ENCODE measurements around the gene CD99.
"Not testable (repeated sequence)": the region's sequence is repeated elsewhere in the genome, so short reads cannot be mapped to it uniquely, and the experiment has no call there.

The CD99 gene

DNA sequence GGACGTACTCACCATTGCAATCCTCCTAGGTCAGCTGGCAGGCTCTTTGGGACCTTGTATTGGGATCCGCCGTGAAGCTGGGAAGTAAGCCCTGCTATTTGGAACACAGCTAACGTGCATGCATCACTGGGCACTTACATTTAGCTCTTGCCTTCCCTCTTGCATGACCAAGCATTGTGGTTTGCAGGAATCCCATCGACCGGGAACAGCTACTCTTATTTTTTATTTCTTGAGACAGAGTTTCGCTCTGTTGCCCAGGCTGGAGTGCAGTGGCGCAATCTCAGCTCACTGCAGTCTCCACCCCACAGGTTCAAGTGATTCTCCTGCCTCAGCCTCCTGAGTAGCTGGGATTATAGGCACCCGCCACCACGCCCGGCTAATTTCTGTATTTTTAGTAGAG, 36.2 kb downstream of the CD99 start:
- not testable (repeated sequence) for DNase-seq (ENCODE audit: low read depth)

DNA sequence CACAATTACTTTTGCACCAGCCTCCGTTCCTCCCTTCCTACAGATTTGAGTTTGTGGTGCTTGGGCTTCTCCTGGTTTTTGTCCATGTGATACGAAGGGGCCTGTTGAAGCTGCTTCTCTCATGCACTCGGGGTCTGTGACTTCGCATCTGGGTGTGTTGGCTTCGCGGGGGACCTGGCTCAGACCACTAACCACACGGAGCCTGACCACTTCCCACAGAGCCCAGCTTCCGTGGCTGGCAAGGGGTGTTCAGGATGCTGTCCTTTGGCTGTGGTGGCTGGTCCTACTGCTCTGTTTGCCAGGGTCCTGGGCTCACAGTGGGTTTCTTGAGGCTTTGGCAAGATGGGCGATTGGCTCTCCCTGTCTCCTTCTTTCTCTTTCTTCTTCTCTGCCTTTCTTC, 41.0 kb downstream of the CD99 start:
- no peak for DNase-seq (ENCODE audit: low read depth)

DNA sequence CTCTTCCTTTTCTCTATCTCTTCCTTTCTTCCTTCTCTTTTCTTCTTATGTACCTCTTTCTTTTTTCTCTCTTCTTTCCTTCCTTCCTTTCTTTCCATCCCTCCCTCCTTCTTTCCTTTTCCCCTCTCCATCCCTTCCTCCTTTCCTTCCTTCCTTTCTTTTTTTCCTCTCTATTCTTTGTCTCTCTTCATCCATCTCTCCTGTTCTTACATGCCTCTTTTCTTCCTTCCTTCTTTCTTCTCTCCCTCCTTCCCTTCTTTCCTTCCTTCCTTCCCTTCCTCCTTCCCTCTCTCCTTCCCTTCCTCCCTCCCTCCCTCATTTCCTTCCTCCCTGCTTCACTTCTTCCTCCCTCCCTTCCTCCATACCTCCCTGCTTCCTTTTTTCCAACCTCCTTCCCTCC, 41.6 kb downstream of the CD99 start:
- no peak for DNase-seq (ENCODE audit: low read depth)

DNA sequence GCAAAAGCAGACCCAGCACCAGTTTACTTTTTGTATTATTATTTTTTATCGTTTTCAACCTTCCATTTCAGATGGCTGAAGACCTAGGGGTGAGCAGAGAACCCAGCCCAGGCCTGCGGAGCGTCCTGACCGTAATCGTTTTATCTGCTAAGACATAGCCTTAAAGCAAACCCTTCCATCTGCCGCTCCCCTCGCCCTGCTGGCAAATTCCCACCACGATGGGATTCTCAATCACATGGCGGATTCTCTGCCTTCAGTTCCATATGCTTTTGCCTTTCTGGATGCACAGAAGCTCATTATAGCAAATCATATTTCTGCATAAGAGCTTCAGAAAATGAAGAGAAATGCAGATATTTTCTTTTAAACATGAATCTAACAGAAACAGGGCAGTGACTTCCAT, 42.2 kb downstream of the CD99 start:
- DNase-seq (ENCODE audit: low read depth) = no peak

DNA sequence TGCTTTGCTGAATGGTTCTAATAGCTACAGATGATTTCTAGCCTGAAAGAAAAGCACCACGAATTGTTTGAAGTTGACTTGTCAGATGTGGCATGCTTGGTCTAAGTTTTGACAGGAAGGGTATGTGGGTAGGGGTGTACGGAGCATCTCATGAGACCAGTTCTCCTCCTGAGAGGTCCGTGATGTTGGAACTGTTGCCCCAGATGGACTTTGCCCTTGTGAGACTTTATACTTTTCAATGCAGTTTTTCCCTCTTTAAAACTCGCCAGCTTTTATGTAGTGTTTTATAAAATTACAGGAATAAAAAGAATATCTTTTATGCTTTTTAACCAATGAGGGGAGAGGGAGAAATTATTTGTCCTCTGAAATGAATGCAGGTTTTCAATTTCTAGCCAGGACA, 44.2 kb downstream of the CD99 start:
- DNase-seq (ENCODE audit: low read depth) = no peak

DNA sequence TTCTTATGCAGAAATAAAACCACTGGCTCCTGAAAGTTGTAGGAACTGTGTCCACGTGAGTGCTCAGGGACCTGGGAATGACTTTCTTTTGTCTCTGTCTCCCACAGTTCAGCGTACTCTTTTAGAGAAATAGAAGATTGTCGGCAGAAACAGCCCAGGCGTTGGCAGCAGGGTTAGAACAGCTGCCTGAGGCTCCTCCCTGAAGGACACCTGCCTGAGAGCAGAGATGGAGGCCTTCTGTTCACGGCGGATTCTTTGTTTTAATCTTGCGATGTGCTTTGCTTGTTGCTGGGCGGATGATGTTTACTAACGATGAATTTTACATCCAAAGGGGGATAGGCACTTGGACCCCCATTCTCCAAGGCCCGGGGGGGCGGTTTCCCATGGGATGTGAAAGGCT, 49.6 kb downstream of the CD99 start:
- no peak for DNase-seq (ENCODE audit: low read depth)

DNA sequence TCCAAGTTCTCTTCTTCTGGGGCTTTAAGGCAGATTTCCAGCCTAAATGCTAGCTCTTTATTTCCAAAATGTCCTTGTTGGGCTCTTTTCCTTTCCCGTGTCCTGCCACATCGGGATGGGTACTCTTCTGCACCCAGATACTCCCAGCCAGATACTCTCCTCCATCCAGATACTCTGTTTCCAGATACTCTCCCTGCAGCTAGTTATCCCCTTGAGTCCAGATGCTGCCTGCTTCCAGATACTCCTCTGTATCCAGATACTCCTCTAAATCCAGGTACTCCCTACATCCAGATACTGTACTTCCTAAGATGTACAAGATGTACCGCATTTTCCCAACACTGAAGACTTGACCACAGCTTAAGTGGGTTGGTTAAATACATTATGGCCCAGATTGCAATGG, 50.3 kb downstream of the CD99 start:
- no peak for DNase-seq (ENCODE audit: low read depth)

DNA sequence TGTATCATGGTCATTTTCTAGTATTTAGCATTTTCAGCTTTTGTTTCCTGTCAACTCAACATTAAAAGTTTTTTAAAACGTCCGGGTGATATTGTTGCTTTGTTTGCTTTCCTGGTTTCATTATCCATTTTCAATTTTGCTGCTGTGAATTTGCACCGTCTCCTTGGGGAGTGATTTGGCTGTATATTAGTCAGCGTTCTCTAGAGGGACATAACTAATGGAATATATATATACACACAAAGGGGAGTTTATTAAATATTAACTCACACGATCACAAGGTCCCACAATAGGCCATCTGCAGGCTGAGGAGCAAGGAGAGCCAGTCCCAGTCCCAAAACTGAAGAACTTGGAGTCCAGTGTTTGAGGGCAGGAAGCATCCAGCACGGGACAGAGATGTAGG, 55.2 kb downstream of the CD99 start:
- not testable (repeated sequence) for DNase-seq (ENCODE audit: low read depth)

DNA sequence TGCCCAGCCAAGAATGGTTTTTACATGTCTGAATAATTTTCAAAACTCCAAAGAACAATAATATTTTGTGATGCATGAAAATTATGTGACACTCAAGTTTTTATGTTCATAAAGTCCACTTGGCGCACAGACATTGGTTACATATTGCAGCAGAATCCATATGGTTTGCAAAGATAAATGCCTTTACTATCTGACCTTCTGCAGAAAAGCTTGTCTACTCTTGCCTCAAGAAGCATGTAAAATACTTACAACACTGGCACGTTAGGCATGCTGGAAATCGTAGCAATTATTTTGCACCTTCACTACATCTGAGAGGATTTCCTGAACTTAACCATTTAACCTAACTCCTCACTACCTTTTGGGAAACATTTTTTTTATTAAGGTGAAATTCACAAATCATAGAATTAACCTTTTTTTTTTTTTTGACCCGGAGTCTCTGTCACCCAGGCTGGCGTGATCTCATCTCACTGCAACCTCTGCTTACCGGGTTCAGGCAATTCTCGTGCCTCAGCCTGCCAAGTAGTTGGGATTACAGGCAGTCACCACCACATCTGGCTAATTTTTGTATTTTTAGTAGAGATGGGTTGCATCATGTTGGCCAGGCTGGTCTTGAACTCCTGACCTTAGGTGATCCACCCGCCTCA, 57.2 kb downstream of the CD99 start:
- DNase-seq (ENCODE audit: low read depth) = no peak

DNA sequence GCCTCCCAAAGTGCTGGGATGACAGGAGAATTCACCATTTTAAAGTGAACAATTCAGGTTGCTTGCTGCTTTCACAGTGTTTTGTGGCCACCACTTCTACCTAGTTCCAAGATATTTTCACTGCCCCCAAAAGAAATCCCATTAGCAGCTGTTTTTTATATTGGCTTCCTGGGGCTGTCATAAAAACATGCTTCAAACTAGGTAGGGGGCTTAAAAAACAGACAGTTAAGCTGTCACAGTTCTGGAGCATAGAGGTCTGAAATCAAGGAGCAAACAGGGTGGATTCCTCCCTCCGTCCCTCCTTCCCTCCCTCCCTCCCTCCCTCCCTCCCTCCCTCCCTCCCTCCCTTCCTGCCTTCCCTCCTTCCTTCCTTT, 57.7 kb downstream of the CD99 start:
- no peak for DNase-seq (ENCODE audit: low read depth)

DNA sequence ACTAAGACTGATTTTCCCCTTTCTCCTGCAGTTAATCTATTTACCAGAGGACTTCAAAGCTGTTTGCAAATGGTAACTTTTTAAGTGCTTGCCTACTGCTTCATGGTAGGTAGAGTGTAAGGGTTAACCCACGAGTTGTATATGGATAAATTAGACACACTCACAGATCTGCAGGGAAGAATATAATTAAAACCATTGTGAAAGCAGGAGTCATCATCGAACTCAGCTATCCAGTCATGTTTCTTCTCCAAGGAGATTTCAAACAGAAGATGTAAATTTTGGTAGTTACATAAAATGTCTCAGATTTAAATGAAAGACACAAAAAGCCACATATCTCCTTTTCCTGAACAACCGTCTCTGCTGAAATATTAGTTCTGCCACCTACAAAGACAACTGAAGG, 60.2 kb downstream of the CD99 start:
- peak; percentile 48 for DNase-seq (ENCODE audit: low read depth)

DNA sequence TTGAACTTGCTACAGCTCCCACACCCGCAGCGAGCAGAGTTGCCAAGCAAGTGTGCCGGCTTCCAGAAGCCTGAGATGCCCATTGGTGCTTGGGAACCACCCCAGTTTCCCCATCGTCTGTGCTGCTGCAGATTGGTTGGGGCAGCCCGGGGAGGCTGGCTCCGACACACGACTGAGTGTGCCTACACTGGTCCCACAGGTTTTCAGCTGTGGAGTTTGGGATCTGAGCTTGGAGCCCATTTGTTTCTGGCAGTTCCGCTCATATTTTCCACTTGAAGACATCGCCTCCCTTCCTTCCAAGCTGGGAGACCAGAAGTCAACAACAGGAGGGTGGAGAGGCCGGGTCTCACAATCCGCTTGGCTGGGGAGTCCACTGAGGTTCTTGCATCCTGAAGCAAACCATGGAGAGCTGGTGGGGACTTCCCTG, 60.8 kb downstream of the CD99 start, which contains the start of gene XG:
Gene XG, plus strand, starts transcription at position 167 of the 427 bp plus-strand sequence. Its CDS starts 235 bp downstream, at position 402.
- peak; percentile 88 for DNase-seq (ENCODE audit: low read depth)

DNA sequence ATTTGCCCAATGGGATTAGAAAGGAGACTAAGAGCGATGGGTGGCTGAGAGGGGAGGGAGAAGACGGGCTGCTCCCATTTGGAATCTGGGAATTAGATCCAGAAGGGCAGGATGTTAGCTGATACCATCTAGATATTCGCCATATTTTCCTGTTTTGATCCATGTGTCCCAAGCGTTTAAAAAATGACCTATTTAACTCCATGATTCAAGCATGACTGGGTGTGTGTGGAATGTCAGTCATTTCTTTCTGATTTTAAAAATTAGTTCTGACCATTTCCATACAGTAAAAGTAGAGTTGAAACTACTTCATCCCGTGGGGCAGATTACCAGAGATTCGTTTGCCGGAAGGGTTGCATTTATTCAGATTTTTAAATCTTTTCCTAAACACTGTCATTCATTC, 61.3 kb downstream of the CD99 start:
- peak; percentile 27 for DNase-seq (ENCODE audit: low read depth)

DNA sequence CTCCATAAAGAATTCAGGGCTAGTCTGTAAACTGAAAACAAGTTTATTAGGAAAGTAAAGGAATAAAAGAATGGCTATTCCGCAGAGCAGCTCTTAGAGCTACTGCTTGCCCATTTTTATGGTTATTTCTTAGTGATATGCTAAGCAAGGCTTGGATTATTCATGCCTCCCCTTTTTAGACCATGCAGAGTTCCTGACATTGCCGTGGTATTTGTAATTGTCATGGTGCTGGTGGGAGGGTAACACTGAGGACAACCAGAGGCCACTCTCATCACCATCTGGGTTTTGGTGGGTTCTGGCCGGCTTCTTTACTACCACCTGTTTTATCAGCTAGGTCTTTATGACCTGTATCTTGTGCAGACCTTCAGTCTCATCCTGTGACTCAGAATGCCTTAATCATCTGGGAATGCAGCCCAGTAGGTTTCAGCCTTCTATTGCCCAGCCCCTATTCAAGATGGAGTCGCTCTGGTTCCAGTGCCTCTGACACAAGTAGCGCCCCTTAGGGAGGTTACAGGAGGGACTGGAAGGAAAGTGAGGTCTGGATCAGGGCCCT, 64.1 kb downstream of the CD99 start:
- DNase-seq (ENCODE audit: low read depth) = not testable (repeated sequence)

DNA sequence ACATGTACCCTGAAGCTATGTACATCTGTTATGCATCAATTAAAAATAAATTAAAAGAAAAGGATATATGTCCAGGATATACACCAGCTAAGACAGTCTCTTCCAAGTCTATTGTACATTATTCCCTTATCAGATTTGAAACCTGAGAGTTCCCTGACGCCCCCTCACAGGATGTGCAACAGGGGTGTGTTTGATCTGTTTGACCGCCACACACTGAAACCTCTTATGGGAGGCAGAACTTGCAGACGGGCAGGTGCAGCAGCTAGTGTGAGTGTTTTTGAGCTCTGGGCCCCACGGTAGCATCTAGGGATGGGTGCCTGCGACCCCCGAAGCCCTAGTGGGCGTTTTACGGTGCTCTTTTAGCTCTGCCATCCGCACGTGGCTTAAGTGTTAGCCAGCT, 65.5 kb downstream of the CD99 start:
- DNase-seq (ENCODE audit: low read depth) = no peak

DNA sequence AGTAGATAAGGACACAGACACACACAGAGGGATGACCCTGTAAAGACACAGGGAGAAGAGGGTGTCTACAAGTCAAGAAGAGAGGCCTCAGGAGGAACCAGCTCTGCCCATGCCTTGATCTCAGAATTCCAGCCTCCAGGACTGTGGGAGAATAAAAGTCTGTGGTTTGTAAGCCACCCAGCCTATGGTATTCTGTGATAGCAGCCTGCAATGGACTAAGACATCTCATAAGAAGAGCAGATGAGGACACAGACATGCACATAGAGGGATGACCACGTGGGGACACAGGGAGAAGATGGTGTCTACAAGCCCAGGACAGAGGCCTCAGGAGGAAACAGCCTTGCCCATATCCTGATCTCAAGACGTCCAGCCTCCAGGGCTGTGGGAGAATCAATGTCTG, 70.2 kb downstream of the CD99 start:
- no peak for DNase-seq (ENCODE audit: low read depth)

DNA sequence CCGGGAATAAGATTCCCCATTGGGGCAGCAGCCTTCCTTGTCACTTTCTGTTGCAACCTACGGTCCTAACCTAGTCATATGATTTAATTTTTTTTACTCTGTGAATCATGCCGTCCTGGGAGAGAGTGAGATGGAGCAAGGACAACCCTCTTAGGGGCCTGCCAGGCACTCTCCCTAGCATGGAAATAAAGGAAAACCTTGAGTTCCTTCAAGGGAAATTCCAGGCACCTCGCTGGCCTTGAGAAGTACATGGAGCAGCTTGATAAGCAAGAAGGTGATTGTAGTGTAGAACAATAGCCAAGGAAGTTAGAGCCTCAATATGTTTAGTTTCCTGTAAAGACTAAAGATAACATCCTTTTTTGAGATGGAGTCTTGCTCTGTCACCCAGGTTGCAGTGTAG, 71.6 kb downstream of the CD99 start:
- DNase-seq (ENCODE audit: low read depth) = not testable (repeated sequence)

DNA sequence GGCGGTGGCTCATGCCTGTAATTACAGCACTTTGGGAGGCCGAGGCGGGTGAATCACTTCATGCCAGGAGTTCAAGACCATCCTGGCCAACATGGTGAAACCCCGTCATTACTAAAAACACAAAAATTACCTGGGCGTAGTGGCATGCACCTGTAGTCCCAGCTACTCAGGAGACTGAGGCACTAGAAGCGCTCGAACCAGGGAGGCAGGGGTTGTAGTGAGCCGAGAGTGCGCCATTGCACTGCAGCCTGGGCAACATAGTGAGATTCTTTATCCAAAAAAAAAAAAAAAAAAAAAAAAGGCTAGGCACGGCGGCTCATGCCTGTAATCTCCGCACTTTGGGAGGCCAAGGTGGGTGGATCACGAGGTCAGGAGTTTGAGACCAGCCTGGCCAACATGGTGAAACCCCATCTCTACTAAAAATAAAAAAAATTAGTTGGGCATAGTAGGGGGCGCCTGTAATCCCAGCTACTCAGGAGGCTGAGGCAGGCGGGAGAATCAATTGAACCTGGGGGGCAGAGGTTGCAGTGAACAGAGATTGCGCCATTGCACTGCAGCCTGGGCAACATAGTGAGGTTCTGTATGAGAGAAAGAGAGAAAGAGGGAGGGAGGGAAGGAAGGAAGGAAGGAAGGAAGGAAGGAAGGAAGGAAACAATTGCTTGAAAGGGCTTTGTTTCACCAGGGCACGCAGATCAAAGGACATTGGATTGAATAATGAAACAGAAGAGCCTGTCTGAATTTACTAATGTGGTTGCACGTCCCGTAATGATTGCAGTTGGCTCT, 73.9 kb downstream of the CD99 start:
- not testable (repeated sequence) for DNase-seq (ENCODE audit: low read depth)

DNA sequence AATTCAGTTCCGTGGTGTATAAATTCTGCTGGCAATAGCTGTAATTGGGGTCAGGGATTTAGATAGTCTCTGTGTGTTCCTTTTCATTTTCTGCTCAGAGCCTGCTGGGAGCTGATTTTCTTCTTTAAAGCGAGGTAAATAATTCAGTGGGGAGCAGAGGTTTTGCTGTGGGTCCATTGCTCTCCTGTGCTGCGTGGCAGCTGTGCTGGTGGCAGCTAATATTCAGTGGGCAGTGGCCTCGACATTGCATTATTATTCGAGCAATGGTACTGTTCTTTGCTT, 74.4 kb downstream of the CD99 start:
- no peak for DNase-seq (ENCODE audit: low read depth)

DNA sequence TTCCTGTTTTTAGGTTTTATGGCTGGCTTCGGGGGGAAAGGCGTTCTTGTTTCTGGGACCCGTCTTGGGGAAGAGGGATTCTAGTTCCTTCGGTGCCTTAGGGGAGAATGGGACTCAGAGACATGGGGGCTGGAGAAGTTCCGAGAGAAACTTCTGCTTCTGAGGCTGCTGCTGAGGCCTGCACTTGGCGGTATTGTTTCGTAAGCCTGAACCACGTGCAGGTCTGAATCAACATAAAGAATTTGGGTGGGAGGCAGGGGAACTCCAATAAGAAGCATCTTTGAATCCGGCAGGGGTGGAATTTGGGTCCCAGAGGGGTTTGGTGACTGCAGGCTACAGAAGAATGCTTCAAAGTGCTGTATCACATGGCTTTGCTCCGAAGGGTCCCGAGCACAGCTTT, 75.8 kb downstream of the CD99 start:
- no peak for DNase-seq (ENCODE audit: low read depth)

DNA sequence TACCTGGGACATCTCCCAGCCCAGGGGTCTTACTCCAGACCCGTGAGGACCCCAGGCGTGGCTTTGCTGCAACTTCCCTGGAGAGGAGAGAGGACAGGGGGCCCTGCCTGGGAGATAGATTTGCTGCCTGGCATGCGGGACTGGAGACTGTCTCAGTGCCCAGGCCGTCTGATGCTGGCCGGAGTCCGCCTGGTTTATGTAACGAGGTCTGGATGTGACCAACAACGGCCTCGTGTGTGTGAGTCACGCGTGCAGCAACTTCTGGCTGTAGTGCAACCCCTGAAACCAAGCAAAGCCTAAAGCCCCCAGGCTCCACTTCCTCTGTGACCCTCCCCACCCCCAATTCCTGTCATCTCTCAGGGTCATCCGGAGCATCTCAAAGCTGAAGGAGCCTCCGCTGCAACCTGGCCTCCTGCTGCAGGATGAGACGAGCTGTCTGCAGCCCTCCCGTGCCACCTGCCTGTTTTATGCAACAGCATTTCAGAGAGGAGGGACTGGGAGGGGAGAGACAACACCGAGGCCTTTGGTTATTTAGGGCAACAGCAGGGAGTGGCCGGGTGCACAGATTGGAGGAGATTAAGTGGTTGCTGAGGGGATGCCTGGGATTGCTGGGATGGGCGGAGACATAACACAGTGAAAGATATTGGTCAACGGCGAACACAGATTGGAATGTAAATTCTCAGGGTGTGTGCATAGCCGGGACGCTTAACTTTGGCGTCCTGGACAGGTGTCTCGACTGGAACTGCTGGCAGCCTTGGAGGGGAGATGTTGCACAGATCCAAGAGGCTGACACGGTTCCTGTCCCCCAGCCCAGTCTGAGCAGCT, 76.7 kb downstream of the CD99 start:
- DNase-seq (ENCODE audit: low read depth) = peak; percentile 60

DNA sequence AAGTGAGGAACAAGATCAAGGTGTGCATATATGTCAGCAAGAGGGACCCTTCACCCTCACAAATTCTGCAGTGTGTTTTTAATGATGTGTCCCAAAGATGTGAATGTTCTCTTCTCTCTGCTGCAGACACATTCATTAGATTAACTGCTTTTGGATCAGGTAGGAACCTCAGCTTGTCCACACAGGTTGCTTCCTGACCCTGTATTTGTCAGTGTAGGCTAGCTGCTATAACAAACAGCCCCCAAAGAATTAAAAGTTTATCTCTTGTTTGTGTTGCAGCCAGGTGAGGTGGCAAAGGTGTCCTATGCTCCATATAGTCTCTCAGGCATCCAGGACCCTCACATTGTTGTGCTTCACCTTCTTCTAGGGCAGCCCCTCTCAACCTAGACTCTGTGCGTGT, 78.5 kb downstream of the CD99 start:
- DNase-seq (ENCODE audit: low read depth) = no peak

Data from fibroblast of gingiva (primary cell).